HG02588 (cell line): Measurements from ENCODE around the gene HADH.
"Not testable (repeated sequence)": the region's sequence is repeated elsewhere in the genome, so short reads cannot be mapped to it uniquely, and the experiment has no call there.

Experiments used
- ATAC-seq: cut with Tn5 transposase; IDR thresholded peaks from one replicate; pipeline ENCODE4 v1.9.1; 2021; ENCODE audit warnings: mild to moderate bottlenecking, moderate library complexity; ENCODE audit not compliant: unreplicated experiment

HADH gene

GRCh38 chr4:107989537-107990386 lies at the start of gene HADH:
HADH (plus strand) TSS chr4:107989889; CDS start chr4:107989933, 44 bp downstream.
- peak; percentile 97 for ATAC-seq

GRCh38 chr4:107945809-107946208 lies 43.9 kb upstream of the HADH start:
- ATAC-seq: no peak

- no peak for ATAC-seq
These were observed 38.7 kb upstream of the HADH start for GRCh38 chr4:107950746-107951540.

GRCh38 chr4:107951551-107951950 lies 38.1 kb upstream of the HADH start:
- ATAC-seq: no peak

GRCh38 chr4:107956011-107956410 lies 33.7 kb upstream of the HADH start:
- ATAC-seq: no peak

GRCh38 chr4:107966903-107967302 lies 22.8 kb upstream of the HADH start:
- ATAC-seq: no peak

GRCh38 chr4:107967519-107967918 lies 22.2 kb upstream of the HADH start:
- not testable (repeated sequence) for ATAC-seq

GRCh38 chr4:107967921-107968320 lies 21.8 kb upstream of the HADH start:
- ATAC-seq: not testable (repeated sequence)

GRCh38 chr4:107970063-107970798 lies 19.5 kb upstream of the HADH start:
- no peak for ATAC-seq

- no peak for ATAC-seq
These were observed 17.1 kb upstream of the HADH start for GRCh38 chr4:107972605-107973004.

GRCh38 chr4:107974523-107974922 lies 15.2 kb upstream of the HADH start:
- no peak for ATAC-seq

GRCh38 chr4:107977482-107977881 lies 12.2 kb upstream of the HADH start:
- no peak for ATAC-seq

- no peak for ATAC-seq
These were observed 11.6 kb upstream of the HADH start for GRCh38 chr4:107977966-107978705.

- ATAC-seq: no peak
These were observed 10.8 kb upstream of the HADH start for GRCh38 chr4:107978716-107979451.

GRCh38 chr4:107987916-107988762 lies 1.6 kb upstream of the HADH start:
- ATAC-seq: no peak

- no peak for ATAC-seq
These were observed 990 bp upstream of the HADH start for GRCh38 chr4:107988763-107989035.

GRCh38 chr4:107989162-107989536 lies 540 bp upstream of the HADH start:
- ATAC-seq: no peak

GRCh38 chr4:107991945-107992630 lies 2.4 kb downstream of the HADH start:
- no peak for ATAC-seq

- ATAC-seq: peak; percentile 22
These were observed 4.3 kb downstream of the HADH start for GRCh38 chr4:107993969-107994368.
